PC-3 (cell line): ENCODE data around the gene WWC1.
"Not testable (repeated sequence)": the region's sequence is repeated elsewhere in the genome, so short reads cannot be mapped to it uniquely, and the experiment has no call there.

Source experiments
- CTCF ChIP-seq: fragments of 300-600 bp; sonication (generic); conservative IDR thresholded peaks from 2 replicates; pipeline ENCODE4 v1.5.1; 2017; ENCODE audit warnings: antibody characterized with exemption, low read depth, mild to moderate bottlenecking, low read length
- EZH2phosphoT487 ChIP-seq: fragments of 300-600 bp; sonication (generic); IDR thresholded peaks from 2 replicates; pipeline ENCODE4 v1.6.1; 2018; ENCODE audit warnings: mild to moderate bottlenecking, antibody characterized with exemption, low read length, borderline replicate concordance

GRCh38 chr5:168339772-168340140 is 48.3 kb downstream of the WWC1 start:
- not testable (repeated sequence) for TF ChIP-seq EZH2phosphoT487, CTCF
